ENCODE data around the gene CFAP157.

The CFAP157 gene

DNA sequence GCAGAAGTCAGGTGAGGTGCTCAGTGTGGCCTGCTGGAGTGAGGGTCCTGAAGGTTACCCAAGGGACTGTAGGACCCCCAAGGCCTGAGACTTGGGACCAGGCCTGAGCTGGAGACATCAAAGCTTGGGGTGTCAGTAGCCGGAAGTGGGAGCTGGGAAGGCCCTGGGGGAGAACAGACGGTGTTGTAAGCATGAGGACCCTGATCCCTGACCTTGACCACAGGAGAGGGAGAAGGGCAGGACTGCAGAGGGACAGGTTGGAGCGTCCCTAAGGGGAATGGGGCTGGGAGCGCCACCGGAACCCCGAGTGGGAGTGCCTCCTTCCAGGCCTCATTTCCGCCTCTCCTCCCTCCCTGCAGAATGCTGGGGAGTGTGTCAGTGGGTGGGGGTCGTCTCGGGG is 9.6 kb downstream of the CFAP157 start:
- DNase-seq: no peak

DNA sequence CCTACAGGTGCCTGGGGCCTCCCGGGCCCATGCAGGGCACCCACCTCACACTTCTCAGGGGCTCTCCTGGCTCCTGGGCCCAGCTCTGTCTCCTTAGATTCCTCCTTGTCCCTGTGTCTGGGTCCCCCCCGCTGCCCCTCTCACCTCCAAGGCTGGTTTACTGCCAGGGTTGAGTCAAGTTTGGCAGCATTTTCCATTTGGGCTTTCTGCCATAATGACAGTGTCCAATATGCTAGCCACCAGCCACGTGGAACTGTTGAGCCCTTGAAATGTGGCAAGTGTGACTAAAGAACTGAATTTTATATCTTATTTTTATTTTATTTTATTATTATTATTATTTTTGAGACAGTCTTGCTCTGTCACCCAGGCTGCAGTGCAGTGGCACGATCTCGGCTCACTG is 11.0 kb downstream of the CFAP157 start:
- no peak for DNase-seq

DNA sequence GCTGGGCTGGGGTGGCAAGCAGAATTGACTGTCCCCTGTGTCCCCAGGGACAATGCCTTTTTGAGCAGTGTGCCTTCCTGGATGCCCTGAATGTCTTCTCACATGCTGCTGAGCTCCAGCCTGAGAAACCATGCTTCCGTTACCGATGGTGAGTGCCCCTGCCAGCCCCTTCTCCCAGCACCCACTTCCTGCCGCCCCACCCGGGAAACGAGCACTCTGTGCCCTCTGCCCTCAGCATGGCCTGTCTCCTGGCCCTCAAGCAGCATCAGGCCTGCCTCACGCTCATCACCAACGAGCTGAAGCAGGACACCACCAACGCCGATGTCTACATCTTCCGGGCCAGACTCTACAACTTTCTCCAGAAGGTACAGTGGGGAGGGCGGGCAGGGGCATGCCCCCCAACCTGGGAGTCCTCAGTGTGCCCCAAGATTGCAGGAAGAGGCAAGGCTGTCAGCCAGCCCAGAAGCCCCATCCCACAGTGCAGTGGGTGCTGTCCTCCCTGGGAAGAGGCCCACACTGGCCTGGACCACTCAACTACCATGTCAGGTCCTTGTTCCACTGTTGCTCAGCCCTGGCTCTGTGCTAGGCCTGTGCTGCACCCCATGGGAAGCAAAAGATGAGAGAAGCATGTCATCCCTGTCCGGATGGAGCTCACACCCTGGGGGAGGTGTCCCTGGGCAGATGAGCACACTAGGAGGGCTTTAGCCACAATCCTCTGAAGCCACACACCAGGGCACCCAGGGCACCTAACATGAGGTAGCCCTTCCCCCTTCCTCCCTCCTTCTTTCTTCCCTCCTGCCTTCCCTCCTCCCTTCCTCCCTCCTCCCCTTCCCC is 13.5 kb downstream of the CFAP157 start:
- DNase-seq: no peak

DNA sequence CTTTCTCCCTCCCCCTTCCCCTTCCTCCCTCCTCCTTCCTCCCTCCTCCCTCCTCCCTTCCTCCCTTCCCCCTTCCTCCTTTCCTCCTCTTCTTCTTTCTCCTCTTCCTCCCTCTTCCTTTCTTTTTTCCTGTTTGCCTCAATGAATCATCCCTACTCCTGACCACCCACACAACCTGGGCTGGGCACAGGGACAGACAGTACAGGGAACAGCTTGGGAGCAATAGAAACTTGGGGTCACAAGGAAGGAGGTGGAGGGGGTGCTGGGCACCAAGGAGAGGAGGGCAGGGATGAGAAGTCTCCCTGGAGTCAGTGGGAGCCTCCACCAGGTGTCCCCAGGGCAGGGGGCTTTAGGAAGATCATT is 14.1 kb downstream of the CFAP157 start:
- DNase-seq: no peak

DNA sequence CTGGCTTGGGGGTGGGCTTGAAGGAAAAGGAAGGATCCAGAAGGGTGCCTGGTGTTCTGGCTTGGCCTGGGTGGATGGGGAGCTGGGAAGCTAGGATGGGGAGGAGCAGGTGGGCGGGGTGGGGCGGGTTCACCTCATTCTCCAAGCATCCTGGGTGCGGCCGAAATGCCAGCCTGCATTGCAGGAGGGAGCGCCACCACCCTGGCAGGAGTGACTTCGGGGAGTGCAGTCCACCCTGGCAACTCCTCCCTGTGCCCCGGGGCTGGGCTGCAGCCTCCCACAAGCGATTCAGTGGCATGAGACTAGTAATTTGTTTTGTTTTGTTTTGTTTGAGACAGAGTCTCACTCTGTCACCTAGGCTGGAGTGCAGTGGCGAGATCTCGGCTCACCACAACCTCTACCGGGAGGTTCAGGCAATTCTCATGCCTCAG is 14.6 kb downstream of the CFAP157 start:
- DNase-seq: no peak

DNA sequence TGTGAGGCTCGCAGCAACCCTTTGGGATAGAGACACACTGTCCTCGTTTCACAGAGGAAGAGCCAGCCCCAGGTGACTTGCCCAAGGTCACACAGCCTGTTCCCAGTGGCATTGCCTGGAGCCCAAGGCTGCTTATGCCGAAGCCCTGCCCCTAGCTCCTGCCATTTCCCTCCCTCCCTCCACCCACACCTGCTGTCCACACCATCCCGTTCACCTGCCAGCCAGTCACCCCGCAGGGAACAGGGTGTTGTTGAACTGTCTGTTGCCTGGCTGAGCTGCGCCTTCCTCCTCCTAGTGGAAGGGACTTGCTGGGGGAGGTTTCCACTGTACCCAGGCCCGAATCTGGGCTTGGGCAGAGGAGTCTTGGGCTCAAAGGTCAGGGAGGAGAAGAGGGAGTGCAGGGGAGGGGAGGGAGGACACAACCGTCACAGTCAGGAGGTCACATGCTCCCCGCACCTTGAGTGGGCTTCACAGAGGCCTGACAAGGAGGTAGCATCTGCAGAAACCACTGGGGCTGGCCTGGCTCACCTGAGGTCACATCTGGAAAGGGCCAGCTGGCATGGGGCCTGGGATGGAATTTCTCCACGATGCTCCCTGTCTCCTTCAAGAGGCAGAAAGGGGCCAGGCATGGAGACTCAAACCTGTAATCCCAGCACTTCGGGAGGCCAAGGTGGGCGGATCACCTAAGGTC is 15.4 kb downstream of the CFAP157 start:
- no peak for DNase-seq

DNA sequence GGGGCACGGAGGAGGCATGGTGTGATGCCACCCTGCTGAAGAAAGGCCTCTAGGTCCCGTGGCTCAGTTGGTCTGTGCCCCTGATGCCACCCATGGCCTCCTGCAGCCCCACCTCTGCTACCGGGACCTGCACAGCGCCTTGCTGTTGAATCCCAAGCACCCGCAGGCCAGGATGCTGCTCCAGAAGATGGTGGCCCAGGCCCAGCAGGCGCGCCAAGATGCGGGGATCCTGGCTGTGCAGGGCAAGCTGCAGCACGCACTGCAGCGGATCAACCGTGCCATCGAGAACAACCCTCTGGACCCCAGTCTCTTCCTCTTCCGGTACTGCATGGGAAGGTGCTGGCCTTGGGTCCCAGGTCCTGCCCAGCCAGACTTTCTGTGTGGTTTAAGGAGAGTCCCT is 16.2 kb downstream of the CFAP157 start:
- no peak for DNase-seq

DNA sequence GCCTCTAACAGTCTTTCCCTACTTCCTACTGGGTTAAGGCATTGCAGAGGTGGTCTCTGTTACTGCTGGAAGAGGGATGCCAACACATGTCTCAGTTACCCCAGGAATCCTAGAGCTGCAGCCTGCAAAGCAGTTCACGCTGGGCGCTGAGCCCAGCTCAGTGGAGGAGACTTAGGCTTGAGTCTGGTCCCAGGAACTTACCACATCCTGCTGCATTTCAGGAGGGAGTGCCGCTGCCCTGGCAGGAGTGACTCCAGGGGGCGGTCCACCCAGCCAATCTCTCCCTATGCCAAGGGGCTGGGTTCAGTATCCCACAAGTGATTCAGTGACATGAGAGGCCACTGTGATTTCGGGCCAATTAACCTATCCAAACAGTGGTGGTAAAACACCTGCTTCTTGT is 16.7 kb downstream of the CFAP157 start:
- no peak for DNase-seq

DNA sequence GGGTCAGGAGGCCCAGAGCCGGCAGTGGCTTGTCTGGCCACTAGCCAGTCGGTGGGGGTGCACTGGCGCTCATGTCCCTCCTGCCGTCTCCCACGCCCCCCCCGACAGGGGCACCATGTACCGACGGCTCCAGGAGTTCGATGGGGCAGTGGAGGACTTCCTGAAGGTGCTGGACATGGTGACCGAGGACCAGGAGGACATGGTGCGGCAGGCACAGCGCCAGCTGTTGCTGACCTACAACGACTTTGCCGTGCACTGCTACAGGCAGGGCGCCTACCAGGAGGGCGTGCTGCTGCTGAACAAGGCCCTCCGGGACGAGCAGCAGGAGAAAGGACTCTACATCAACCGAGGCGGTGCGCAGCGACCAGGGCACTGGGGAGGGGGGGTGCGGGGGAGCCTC is 17.2 kb downstream of the CFAP157 start:
- DNase-seq: no peak

DNA sequence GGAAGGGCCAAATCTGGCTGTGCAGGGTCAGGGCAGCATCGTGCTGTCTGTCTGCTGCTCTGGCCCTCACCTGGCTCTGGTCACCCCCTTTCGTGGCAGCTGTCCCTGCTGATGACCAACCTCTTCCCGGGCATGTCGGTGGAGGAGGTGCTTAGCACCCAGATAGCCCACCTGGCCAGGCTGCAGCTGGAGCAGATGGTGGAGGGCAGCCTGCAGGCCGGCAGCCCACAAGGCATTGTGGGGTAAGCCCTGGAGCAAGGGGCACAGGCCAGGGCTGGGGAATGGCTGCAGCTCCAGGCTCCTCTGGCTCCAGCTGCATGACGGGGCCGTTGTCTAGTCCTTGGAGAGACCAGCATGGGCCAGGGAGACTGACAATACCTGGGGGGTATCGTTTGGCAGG is 20.1 kb downstream of the CFAP157 start:
- no peak for DNase-seq

DNA sequence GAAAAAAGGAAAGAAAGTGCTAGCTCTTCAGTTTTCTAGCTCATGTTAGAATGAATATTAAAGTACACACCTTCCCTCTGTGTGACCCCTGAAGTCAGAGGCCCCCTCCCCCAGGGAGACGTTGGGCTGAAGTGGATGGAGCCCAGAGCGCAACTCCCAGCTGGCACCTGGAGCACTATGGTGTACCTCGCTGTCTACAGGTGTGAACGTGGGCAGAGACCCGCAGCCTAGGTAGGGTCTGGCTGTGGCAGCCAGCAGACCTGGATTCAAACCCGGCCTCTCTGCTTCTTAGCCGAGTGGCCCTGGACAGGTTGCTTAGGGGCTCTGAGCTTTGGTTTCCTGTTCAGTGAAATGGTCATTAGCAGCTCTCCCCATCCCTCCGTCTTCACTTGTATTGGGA is 22.0 kb downstream of the CFAP157 start:
- DNase-seq: no peak

DNA sequence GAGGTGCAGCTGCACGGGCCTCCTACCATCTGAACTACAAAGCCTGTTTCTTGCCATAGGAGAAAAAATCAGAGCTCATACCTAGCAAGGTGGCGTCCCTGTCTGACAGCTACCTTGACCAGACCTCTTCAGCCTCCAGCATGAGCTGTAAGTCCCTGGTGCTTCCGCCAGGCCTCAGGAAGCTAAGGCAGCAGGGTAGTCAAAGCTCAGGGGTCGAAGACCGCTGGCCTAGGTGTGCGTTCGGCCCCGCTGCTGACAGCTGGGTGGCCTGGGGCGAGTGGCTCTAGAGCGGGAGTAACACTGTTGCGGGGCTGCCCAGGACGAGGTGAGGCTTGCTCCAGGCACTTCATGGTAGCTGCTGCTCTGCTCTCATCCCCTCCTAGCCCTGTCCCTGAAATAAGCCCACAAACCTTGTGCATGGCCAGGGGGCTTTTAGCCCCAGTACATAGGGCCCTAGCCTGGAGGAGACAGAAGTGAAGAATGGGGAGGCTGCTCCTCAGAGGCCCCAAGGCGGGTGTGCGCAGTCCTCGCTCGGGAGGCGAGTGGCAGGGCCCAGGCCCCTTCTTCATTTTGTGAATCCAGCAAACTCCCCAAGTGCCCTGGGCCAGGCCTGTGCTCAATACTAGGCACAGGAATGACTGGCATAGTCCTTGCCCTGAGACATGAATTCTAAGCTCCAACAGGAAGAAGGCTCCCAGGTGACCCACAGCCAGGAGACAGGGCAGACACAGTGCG is 22.9 kb downstream of the CFAP157 start:
- DNase-seq: no peak

DNA sequence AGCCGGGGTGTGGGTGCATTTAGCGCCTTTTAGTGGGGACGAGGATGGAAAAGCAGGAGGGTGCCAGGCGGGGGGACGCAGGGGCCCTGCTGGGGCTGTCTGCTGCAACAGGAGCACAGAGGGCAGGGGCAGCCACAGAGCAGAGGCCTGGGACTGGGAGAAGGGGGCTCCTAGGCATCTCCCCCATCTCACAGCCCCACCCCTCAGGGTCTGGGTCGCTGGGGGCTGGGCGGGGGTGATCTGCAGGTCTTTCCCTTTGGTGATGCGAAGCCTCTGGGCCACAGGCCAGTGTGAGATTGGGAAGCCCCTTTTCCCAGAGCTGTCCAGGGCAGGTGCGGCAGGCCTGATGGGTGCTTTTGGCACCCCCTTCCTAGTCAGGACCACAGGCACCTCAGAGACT is 23.5 kb downstream of the CFAP157 start:
- DNase-seq: no peak

DNA sequence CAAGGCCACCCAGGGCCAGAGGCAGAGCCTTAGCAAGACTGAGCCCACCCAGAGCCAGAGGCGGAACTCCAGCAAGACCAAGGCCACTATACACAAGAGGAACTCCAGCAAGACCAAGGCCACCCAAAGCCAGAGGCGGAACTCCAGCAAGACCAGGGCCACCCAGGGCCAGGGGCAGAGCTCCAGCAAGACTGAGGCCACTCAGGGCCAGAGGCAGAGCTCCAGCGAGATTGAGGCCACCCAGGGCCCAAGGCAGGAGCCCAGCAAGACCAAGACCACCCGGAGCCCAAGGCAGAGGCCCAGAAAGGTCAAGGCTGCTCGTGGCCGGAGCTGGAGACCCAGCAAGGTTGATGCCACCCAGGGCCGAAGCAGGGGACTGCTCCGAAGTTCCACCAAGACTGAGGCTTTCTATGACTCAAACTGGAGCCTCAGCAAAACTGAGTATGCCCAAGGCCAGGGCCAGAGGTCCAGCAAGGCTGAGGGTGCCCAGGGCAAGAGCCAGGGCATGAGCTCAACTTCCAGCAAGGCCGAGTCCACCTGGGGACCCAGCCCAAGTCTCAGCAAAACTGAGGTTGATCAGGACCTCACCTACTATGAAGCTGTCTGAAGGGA is 24.1 kb downstream of the CFAP157 start:
- no peak for DNase-seq

DNA sequence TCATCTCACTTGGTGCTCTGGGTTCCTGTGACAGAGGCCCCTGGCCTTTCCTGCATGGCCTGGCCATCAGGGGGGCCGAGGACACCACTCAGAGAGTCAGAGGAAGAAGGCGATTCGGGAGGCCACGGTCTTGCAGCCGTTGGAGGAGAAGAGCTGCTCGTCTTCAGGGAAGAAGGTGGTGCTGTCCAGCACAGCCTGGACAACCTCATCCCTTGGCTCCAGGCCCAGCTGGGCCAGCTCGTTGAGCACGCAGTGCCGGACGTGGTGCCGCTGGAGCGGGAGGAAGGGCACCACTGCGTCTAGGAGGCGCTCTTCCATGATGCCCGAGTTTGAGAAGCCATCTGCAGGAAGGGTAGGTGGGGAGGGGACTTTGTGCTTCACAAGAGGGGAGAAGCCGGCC is 25.1 kb downstream of the CFAP157 start:
- DNase-seq: no peak

DNA sequence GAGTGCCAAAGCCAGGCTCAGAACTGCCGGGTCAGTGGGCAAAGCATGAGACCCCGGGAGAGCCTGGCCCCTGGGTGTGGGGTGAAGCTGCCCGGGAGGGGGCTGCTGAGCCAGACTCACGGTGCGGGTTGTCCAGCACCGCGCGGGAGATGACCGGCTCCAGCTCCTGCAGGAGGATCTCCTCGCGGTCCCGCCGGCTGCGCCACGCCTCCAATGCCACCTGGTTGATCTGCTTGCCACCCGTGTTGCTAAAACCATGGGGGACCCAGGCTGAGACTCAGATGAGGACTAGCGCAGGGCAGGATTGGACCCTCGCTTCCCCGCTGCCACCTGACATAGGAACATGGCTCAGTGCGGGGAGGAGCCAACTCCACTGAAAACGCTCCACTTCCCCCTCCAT is 25.7 kb downstream of the CFAP157 start:
- no peak for DNase-seq

DNA sequence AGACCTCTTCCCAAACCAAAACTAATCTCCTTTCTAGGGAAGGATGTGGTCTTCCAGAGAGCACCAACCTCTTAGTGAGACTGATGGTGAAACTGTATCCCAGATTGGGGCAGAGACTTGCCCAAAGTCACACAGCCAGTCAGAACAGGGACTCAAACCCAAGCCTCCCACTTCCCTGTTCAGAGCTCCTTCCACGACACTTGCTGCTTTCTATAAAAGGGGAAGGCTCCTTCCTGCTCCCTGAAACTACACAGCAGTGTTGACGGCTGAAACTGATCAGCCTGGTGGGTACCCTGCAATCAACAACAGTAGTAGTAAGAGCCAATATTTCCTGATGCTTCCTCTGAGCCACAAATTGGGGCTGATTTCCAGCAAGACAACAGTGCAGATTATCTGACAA is 26.8 kb downstream of the CFAP157 start:
- DNase-seq: no peak

DNA sequence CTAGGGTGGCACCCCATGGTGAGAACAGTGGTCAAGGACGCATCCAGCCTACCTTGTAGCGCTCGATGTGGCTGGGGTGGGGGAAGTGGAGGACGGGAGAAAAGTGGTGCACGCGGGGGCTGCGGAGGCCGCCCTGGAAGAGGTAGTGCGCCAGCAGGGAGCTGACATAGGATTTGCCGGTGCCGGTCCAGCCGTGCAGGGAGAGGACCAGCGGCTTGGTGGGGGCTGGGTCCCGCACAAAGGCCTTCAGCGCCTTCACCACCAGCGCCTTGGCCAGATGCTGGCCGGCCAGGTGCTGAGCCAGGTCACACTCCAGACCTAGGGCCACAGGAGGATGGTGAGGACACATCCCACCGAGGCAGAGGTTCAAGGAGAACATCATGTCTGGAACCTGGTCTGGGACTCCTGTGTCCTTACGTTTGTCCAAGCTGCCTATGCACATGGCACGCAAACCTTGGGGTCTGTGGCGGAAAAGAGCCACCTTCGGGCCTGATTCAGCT is 27.5 kb downstream of the CFAP157 start:
- no peak for DNase-seq

DNA sequence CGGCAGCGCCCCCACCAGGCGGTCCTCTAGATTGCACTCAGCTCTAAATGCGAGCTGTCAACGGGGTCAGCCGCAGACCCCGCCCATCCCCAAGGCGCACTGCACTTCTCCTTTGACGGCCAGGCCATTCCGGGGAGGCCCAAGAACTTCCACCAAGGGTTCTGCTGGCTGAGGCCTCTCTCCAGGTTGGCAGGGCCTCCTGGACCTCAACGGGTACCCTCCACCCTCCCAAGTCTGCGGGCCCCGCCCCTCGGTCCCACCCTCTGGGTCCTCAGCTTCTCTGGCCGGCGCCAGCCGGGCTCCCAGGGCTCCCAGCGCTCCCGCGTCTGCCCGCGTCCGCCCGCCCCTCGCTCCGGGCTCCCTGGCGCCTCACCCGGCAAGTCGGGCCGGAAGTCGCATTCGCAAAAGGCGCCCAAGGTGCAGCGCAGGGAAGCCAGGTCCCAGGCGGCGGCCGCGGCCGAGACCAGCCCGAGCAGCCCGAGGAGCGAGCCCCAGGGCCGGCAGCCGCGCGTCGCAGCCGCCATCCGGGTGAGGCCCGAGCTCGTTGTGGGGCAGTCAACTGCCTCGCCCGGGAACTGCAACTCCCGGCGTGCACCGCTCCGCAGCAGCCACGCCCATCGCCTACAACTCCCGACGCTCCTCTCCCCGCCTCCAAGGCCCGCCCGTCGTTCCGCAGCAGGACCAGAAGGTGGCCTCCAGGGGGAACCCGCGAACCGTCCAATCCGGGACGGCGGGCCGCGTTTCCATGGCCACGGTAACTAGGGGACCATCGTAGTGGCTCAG is 28.1 kb downstream of the CFAP157 start, which contains the start of gene TOR2A:
TSS of gene TOR2A (minus strand) at position 548 of the 783 bp plus-strand sequence. CDS start at position 524, 24 bp downstream.
- peak; percentile 91 for DNase-seq

DNA sequence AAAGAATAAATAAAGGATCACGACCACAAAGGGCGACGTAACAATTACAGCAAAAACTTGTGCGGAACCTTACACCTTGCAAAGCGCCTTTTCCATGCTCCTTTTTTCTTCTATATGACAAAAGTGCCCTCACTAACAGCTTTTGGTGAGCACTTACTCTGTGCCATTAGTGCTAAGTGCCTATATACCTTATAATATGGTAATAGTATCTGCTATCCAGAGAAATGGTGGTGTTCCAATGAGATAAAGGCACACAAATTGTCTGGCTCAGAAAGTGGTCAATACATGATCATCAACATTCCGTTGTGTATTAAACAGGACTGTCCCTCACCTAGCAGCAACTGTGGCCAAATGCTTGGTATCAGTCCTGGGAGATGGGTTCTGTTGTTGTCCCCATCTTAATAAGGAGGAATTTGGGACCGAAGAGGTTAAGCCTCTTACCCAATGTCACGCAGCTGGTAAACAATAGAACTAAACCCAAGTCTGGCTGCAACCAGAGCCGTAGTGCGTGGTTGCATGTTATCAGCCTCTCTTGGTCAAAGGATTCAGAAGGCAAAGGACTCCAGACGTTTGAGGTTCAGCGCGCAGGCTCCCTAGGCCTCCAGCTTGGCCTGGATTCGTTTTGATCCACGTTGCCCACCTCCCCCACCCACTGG is 28.9 kb downstream of the CFAP157 start:
- no peak for DNase-seq

DNA sequence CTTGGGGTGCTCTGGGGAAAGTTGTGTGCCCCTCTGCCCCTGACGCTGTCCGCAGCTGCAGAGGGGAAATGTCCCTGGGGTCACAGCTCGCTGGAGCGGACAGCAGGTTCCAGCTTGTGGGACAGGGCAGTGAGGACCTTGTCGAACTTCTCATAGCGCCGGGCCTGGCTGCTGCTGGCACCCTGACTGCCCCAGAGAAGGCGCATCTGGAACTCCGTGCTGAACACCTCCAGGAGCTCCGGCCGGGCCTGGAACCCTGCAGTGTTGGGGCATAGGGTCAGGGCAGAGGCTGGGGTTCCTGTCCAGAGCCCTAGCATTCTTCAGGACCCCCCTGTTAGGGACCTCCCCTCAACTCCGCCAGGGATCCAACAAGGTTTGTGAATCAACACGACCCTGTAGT is 31.9 kb downstream of the CFAP157 start:
- DNase-seq: no peak

All from NK-92 treated with Interleukin-12 subunit alpha and Interleukin-12 subunit beta, amount 100 ng/mL, for 24 hours (cell line).